ENCODE results near the gene HSD11B2.

HSD11B2 gene

DNA sequence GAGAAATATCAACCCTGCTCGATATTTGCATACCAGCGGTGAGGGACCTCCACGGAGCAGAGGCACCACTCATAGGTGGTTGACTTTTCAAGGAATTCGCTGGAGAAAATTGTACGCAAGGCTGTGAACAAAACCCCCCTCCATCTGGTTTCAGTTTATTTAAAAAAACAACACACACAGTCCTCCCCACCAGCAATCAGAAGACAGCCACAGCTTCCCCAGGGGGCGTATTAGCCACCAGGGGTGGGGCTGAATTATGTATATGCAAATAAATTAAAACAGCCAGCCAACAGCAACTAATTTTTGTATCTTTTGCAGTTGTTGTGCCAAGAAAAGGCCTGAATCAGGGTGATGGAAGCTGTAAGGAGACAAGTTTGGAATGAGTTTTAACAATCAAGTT, 5.9 kb upstream of the HSD11B2 start:
- no peak overlapping the region for H3K4me3 ChIP-seq (replicated peaks; ENCODE audit: low read depth, low read length)
- DNase-seq (ENCODE audit: low read depth), result no peak
- TF ChIP-seq, protein P1, sequence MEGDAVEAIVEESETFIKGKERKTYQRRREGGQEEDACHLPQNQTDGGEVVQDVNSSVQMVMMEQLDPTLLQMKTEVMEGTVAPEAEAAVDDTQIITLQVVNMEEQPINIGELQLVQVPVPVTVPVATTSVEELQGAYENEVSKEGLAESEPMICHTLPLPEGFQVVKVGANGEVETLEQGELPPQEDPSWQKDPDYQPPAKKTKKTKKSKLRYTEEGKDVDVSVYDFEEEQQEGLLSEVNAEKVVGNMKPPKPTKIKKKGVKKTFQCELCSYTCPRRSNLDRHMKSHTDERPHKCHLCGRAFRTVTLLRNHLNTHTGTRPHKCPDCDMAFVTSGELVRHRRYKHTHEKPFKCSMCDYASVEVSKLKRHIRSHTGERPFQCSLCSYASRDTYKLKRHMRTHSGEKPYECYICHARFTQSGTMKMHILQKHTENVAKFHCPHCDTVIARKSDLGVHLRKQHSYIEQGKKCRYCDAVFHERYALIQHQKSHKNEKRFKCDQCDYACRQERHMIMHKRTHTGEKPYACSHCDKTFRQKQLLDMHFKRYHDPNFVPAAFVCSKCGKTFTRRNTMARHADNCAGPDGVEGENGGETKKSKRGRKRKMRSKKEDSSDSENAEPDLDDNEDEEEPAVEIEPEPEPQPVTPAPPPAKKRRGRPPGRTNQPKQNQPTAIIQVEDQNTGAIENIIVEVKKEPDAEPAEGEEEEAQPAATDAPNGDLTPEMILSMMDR (IDR thresholded peaks at IDR 0.05; ENCODE audit: low read length, missing control alignments), result no peak

DNA sequence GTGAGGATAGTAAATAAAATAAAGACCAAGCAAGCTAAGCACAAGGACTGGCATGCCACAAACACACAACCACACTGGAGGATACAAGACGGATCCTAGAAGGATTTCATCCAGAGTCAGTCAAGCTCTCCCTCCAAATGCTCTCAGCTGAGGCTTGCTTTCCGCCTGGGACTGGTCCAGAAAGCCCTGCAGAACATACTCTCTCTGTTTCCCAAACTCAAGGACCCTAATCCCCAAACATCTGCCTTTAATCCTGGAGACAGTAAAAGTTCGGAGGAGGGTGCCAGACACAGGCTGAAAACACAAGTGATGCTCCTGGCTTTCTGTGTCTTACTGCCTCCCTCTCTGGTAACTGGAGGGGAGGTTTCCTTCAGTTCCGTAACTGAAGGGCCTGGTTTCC, 5.3 kb upstream of the HSD11B2 start:
- TF ChIP-seq, protein P1 (IDR thresholded peaks at IDR 0.05; ENCODE audit: low read length, missing control alignments), result no peak
- no peak overlapping the region for H3K4me3 ChIP-seq (replicated peaks; ENCODE audit: low read depth, low read length)
- DNase-seq (ENCODE audit: low read depth), result no peak

DNA sequence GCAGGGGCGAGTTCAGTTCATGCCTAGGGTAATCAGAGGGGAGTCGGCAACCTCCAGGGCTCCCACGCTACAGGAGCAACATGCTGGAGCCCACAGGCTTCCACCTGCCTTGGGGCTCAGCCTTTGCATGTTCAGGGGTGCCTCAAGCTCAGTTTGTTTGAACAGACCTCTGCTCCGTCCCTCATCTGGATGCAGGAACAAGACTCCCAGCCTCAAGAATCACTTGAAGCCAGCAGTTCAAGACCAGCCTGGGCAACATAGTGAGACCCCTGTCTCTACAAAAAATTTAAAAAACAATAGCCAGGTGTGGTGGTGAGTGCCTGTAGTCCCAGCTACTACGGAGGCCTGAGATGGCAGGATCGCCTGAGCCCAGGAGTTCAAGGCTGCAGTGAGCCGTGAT, 4.9 kb upstream of the HSD11B2 start:
- H3K4me3 ChIP-seq (replicated peaks; ENCODE audit: low read depth, low read length), result no peak overlapping the region
- no peak for DNase-seq (ENCODE audit: low read depth)
- TF ChIP-seq, protein P1 (IDR thresholded peaks at IDR 0.05; ENCODE audit: low read length, missing control alignments), result no peak

DNA sequence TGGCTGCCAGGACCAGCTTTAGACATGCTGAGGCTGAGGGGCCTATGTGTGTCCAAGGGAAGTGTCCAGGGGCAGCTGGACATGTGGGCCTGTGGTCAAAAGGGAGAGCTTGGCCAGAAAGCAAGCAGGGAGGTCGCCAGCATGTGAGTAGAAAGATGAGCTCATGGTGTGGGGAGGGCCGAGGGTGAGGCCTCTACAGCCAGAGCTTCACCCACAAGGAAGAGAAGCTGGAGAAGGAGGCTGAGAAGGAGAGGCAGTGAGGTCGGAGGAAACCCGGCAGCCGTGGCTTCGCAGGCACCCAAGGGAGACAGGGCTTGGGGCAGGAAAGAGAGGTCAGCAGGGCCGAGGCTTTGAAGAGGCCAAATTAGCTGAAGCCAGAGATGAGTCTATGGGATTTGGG, 4.0 kb upstream of the HSD11B2 start:
- TF ChIP-seq, protein P1 (IDR thresholded peaks at IDR 0.05; ENCODE audit: low read length, missing control alignments), result no peak
- H3K4me3 ChIP-seq (replicated peaks; ENCODE audit: low read depth, low read length), result no peak overlapping the region
- no peak for DNase-seq (ENCODE audit: low read depth)

DNA sequence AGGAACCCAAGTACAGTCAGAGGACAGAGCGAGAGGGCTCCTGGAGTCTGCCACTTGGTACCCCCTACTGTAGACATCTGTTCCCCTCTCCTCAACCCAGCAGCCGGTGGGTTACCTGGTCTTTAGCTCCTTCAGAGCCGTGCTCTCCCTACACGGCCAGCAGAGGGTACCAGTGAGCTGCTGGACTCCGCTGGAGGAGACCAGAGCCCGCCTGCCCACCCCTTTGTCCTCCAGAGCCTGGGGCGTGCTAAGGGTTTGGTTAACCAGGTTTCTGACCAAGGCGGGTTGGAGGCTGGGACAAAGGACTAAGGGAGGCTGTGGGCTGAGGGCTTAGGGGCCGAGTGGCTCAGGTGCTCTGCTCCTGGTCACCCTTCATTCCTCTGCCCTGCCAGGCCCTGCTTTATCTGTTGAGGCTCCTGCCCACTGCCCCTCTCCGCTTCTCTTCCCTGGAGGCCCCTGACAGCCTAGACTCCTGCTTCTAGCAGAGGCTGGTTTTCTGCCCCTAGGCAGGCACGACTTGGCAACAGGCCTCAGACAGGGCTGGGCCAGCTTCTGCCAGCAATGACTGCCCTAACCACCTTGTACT, 2.7 kb upstream of the HSD11B2 start:
- peak; percentile 72 for DNase-seq (ENCODE audit: low read depth)
- TF ChIP-seq, protein P1 (IDR thresholded peaks at IDR 0.05; ENCODE audit: low read length, missing control alignments), result peak; percentile 97
- H3K4me3 ChIP-seq (replicated peaks; ENCODE audit: low read depth, low read length), result no peak overlapping the region

DNA sequence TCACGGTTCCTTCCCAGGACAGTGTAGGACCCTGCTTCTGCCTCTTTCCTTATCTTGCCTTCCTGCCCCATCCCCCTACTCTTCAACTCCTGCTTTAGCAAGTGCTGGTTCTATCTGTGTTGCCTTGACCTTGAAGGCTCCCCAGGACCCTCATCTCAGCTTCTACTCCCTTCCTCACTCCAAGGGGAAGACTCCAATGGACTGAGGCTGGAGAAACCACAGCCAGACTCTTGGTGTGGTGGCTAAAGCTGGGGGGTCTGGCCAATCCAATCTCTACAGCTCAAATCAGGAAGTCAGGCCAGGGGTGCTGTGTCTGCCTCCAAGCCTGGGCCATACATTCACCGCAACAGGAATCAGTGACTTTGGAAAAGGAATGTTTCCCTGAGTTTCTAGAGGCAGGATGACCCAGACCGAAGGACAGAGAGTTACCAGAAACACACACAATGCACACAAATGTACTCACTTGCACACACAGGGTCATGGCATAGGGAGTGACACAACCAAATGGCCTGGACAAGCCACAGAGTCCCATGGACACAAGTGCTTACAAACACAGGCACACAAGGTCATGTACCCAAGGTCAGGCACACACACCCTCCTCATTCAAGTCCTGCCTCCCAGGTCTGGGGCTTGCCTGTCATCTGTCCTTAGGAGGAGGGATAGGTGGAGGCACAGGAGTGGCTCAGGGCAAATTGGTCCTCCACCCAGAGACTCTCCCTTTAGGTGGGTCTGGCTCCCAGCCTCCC, 1.7 kb upstream of the HSD11B2 start:
- H3K4me3 ChIP-seq (replicated peaks; ENCODE audit: low read depth, low read length), result no peak overlapping the region
- TF ChIP-seq, protein P1 (IDR thresholded peaks at IDR 0.05; ENCODE audit: low read length, missing control alignments), result no peak
- DNase-seq (ENCODE audit: low read depth), result no peak
